GM12878 (cell line): ENCODE data around the gene RPL10. TPM values are rescaled to one million over a fixed set of nuclear protein-coding genes. Genes with fewer than 3 reads are reported as not detected.

Source experiments
- ATAC-seq: fragments of 200-7000 bp; cut with Tn5 transposase; 3 replicates; pipeline ENCODE4 v1.9.1; 2020; ENCODE audit warnings: mild to moderate bottlenecking, moderate library complexity
- BruUV-seq: library from RNA; stranded (reverse); fragments of 400-500 nt; replicated peaks from 2 replicates; lab custom pipeline; 2021; lab: Mats Ljungman, UMichigan
- CTCF ChIA-PET: fragments of 300-600 bp; sonication (Branson Sonifier 250); formaldehyde crosslinking; extraction: SDS; loops from one replicate; lab custom pipeline; 2021; ENCODE audit warnings: inconsistent platforms; lab: Yijun Ruan, JAX
- POLR2A ChIA-PET: fragments of 350-600 bp; formaldehyde crosslinking; extraction: SDS; loops from one replicate; lab custom pipeline; 2021; ENCODE audit warnings: inconsistent platforms; lab: Charles Lee
- RAD21 ChIA-PET: fragments of 300-600 bp; sonication (Branson Sonifier 250); formaldehyde crosslinking; loops from one replicate; lab custom pipeline; 2023; ENCODE audit warnings: antibody characterized with exemption; ENCODE audit not compliant: unreplicated experiment; lab: Charles Lee
- SMC1A ChIA-PET: fragments of 300-600 bp; sonication (Branson Sonifier 250); formaldehyde crosslinking; loops from one replicate; lab custom pipeline; 2023; ENCODE audit not compliant: unreplicated experiment, uncharacterized antibody; lab: Charles Lee
- DNase-seq: peaks from one replicate; pipeline ENCODE4 v3.0.0-alpha.2; 2011; ENCODE audit warnings: low read depth, low spot score
- FAIRE-seq: peaks from 3 replicates; lab custom pipeline; 2011; peaks lifted over from hg19 to GRCh38; lab: Jason Lieb, UNC
- H2AFZ ChIP-seq: 2 replicates; pipeline ENCODE4 v1.6.0; 2011; ENCODE audit warnings: low read depth, low read length, control low read depth; ENCODE audit not compliant: control insufficient read depth
- H3K27ac ChIP-seq: 2 replicates; pipeline ENCODE4 v1.5.1; 2011; ENCODE audit warnings: control low read depth; ENCODE audit not compliant: control insufficient read depth, insufficient read depth
- H3K27me3 ChIP-seq, 2 experiments: replicated peaks in 1 of 2; 2 replicates each; pipeline versions ENCODE4 v1.6.0 to v1.6.1; 2011; ENCODE audit warnings: low read length in 1 of 2; ENCODE audit not compliant: control insufficient read depth in 2 of 2, insufficient read depth in 2 of 2
- H3K36me3 ChIP-seq, 2 experiments: 2 replicates each; pipeline ENCODE4 v1.5.1; 2011; ENCODE audit warnings: low read length in 1 of 2; ENCODE audit not compliant: control insufficient read depth in 2 of 2, insufficient read depth in 2 of 2
- H3K4me1 ChIP-seq: 2 replicates; pipeline ENCODE4 v1.6.1; 2011; ENCODE audit warnings: mild to moderate bottlenecking, low read length, moderate library complexity, mixed read lengths; ENCODE audit not compliant: control insufficient read depth, insufficient read depth
- H3K4me2 ChIP-seq: 2 replicates; pipeline ENCODE4 v1.6.0; 2011; ENCODE audit warnings: control low read depth; ENCODE audit not compliant: control insufficient read depth, insufficient read depth
- H3K4me3 ChIP-seq: fragments of 200-600 bp; sonication (generic); 2 replicates; pipeline ENCODE4 v1.5.1; 2016
- H3K79me2 ChIP-seq: 2 replicates; pipeline ENCODE4 v1.6.0; 2011; ENCODE audit warnings: low read length; ENCODE audit not compliant: control insufficient read depth, insufficient read depth
- H3K9ac ChIP-seq: 2 replicates; pipeline ENCODE4 v1.8.0; 2011; ENCODE audit warnings: low read length, control low read depth, mixed read lengths; ENCODE audit not compliant: control insufficient read depth, insufficient read depth
- H3K9me3 ChIP-seq: replicated peaks from 3 replicates; pipeline ENCODE4 v1.5.1; 2011; ENCODE audit warnings: mild to moderate bottlenecking, low read length; ENCODE audit not compliant: control insufficient read depth, insufficient read depth
- H4K20me1 ChIP-seq: 2 replicates; pipeline ENCODE4 v1.6.0; 2011; ENCODE audit not compliant: control insufficient read depth, insufficient read depth
- CREB1 ChIP-seq: IDR thresholded peaks from 2 replicates; pipeline ENCODE4 v1.6.1; 2012; ENCODE audit warnings: low read depth, mild to moderate bottlenecking, inconsistent platforms
- HDAC2 ChIP-seq: fragments of 200-600 bp; sonication (generic); IDR thresholded peaks from 2 replicates; pipeline ENCODE4 v1.6.1; 2017
- NBN ChIP-seq: fragments of 450-650 bp; IDR thresholded peaks from 2 replicates; pipeline ENCODE4 v1.6.1; 2016
- POLR2A ChIP-seq: IDR thresholded peaks from 2 replicates; pipeline ENCODE4 v1.6.1; 2011; ENCODE audit warnings: low read depth, mild to moderate bottlenecking, low read length
- STAT1 ChIP-seq: fragments of 450-650 bp; conservative IDR thresholded peaks from 2 replicates; pipeline ENCODE4 v1.6.1; 2014; ENCODE audit warnings: antibody characterized with exemption, mild to moderate bottlenecking
- WGBS: methylation state at CpG from one replicate; pipeline ENCODE4 v1.1.6; 2016; ENCODE audit warnings: low lambda C conversion rate; ENCODE audit not compliant: insufficient replicate concordance, insufficient coverage; ENCODE audit errors: missing lambda C conversion rate; 5-methylcytosine and 5-hydroxymethylcytosine counted together
- in situ Hi-C: fragments of 300-500 bp; cut with MboI; formaldehyde crosslinking; loops from 9 replicates; pipeline ENCODE4 v1.14.3; 2018; ENCODE audit warnings: mixed read lengths
- intact Hi-C: fragments of 100-400 bp; cut with micrococcal nuclease; formaldehyde crosslinking; loops from one replicate; pipeline ENCODE4 v1.14.2; 2022; ENCODE audit not compliant: unreplicated experiment
- polyA plus RNA-seq, 11 experiments: library from polyadenylated mRNA; depleted of rRNA in 4 of 11; unstranded in 6 of 11; stranded (reverse) in 5 of 11; fragments of >200 nt; fragmentation: Nextera tagmentation in 4 of 11; fragmentation: Illumina TruSeq in 1 of 11; extraction: Ambion mirVana in 4 of 11; extraction: Trizol in 1 of 11; gene quantifications; 1 replicate in 1 of 11; 2 replicates in 10 of 11; pipeline versions ENCODE4 v1.2.1 to v1.2.3, GENCODE V29; 2011 to 2016; ENCODE audit warnings: inconsistent platforms in 2 of 11, missing spikeins in 2 of 11, low read depth in 1 of 11
- total RNA-seq, 4 experiments: library from RNA; depleted of rRNA in 3 of 4; stranded (reverse); fragments of >200 nt in 3 of 4; fragmentation: Illumina TruSeq in 1 of 4; extraction: Trizol in 1 of 4; gene quantifications; 2 replicates each; pipeline versions ENCODE4 v1.2.1 to v1.2.3, GENCODE V29; 2013 to 2021
- TF ChIP-seq, protein P1 (sequence below): fragments of 450-650 bp; IDR thresholded peaks from 2 replicates; pipeline ENCODE4 v1.6.1; 2018; ENCODE audit warnings: borderline replicate concordance, mild to moderate bottlenecking; ENCODE audit not compliant: partially characterized antibody

Gene RPL10
- total and polyA plus RNA-seq, 10 of the 15 experiments (the other 5 are each of a cell fraction or from before 2014, with no cell fraction given): 1,938 to 7,222 (median 4,494) TPM

DNA sequence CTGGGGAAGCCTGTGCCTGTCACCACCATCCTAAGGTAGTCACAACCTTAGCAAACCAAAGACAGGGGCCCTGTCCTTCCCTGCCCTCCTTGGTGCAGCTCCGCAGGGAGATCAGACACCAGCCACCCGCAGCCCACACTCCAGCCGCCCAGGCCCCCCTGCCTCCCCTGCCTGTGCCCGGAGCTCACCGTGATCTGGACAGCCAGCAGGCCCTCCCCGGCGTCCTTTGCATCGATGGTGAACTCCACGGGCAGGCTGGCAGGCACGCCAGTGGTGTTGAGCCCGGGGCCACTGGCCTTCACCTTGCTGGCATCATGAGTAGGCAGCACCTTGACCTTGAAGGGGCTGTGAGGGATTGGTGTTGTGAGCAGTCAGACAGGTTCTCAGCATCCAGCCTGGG lies 40.2 kb upstream of the RPL10 start (continued):
- TF ChIP-seq, protein P1, sequence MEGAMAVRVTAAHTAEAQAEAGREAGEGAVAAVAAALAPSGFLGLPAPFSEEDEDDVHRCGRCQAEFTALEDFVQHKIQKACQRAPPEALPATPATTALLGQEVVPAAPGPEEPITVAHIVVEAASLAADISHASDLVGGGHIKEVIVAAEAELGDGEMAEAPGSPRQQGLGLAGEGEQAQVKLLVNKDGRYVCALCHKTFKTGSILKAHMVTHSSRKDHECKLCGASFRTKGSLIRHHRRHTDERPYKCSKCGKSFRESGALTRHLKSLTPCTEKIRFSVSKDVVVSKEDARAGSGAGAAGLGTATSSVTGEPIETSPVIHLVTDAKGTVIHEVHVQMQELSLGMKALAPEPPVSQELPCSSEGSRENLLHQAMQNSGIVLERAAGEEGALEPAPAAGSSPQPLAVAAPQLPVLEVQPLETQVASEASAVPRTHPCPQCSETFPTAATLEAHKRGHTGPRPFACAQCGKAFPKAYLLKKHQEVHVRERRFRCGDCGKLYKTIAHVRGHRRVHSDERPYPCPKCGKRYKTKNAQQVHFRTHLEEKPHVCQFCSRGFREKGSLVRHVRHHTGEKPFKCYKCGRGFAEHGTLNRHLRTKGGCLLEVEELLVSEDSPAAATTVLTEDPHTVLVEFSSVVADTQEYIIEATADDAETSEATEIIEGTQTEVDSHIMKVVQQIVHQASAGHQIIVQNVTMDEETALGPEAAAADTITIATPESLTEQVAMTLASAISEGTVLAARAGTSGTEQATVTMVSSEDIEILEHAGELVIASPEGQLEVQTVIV: no peak
- TF ChIP-seq STAT1: no peak
- no peak for TF ChIP-seq NBN
- no peak for TF ChIP-seq CREB1

DNA sequence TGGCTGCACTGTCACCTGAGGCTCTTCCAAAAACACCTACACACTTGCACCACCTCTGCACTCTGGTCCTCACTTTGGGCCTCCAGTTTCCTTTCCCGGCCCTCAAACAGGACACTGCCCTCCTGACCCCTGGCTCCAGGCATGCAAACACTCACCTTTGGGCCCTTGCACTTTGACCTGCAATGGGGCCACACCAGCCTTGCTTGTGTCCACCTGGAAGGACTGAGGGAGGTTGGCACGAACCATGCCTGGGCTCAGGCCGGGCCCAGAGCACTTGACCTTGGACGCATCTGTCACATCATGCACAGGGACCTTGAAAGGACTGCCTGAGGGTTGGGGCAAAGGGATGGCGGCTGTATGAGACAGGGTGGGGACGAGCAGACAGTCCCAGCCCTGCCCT lies 39.3 kb upstream of the RPL10 start:
- Histone ChIP-seq H3K4me3 (no peak overlapping the region), H3K27me3 (no peaks in the 10 kb centered on the region), H3K79me2 (no peaks in the 10 kb centered on the region), H3K36me3 (peaks cover 4 to 45% of the 10 kb centered on the region in 2 experiments; a peak in 3 of 4 replicates), H3K9ac (no peak overlapping the region), H3K4me1 (no peaks in the 10 kb centered on the region), H3K9me3 (no peaks in the 10 kb centered on the region; the same call in 2 of the 3 replicates), H3K27ac (no peak overlapping the region), H2AFZ (no peak overlapping the region), H3K4me2 (no peak overlapping the region), H4K20me1 (no peaks in the 10 kb centered on the region)
- POLR2A ChIA-PET: no interaction called here
- RAD21 ChIA-PET: no interaction called here
- intact Hi-C loops: no loop called here
- 68% methylated on average over 6 of the region's 6 CpGs for WGBS
- in situ Hi-C loops: no loop called here
- FAIRE-seq: no peak
- CTCF ChIA-PET: no interaction called here
- SMC1A ChIA-PET: no interaction called here
- no TSS peak for BruUV-seq
- TF ChIP-seq HDAC2 (no peak), POLR2A (peak; percentile 46)
- no peak for ATAC-seq
- no peak for DNase-seq
